Measurements from ENCODE around the gene P4HA1. TPM values are rescaled to one million over a fixed set of nuclear protein-coding genes. Genes with fewer than 3 reads are reported as not detected.
"Not testable (repeated sequence)": the region's sequence is repeated elsewhere in the genome, so short reads cannot be mapped to it uniquely, and the experiment has no call there.

Gene P4HA1
- total and polyA plus RNA-seq, 2 donors (not counting 3 experiments of a cell fraction or from before 2014, with no cell fraction given), result 14.3 to 29.1 TPM

- H3K9me1 ChIP-seq (replicated peaks; ENCODE audit: control insufficient read depth, extremely low read depth, insufficient read depth, low read length); H3K27me3 ChIP-seq (ENCODE audit: control insufficient read depth in 2 of 2, insufficient read depth in 2 of 2, low read length in 2 of 2); H3K4me2 ChIP-seq (ENCODE audit: insufficient read depth, low read length); H4K20me1 ChIP-seq (replicated peaks; ENCODE audit: control insufficient read depth, extremely low read depth, insufficient read depth, low read length); H3K36me3 ChIP-seq (ENCODE audit: control insufficient read depth in 2 of 2, extremely low read depth in 1 of 2, insufficient read depth in 2 of 2, low read length in 2 of 2); H3K9me3 ChIP-seq (replicated peaks; ENCODE audit: control insufficient read depth, insufficient read depth, low read length); CTCF ChIA-PET; FAIRE-seq; H3K4me3 ChIP-seq (replicated peaks in 1 of 3; ENCODE audit: insufficient read depth in 1 of 3, low read depth in 1 of 3, low read length in 3 of 3); intact Hi-C loops (cut with micrococcal nuclease); BruUV-seq (replicated peaks); dilution Hi-C loops (cut with MboI; ENCODE audit: extremely low pct_ligation_motif_present, low sequenced_read_pairs); POLR2A ChIA-PET; H3K4me1 ChIP-seq (ENCODE audit: control insufficient read depth, extremely low read depth, insufficient read depth, low read length); H3K79me2 ChIP-seq (ENCODE audit: control insufficient read depth, insufficient read depth, low read length); H3K27ac ChIP-seq (ENCODE audit: insufficient read depth, low read depth, low read length); H3K9ac ChIP-seq (replicated peaks; ENCODE audit: extremely low read depth, insufficient read depth, low read length); H2AFZ ChIP-seq (ENCODE audit: low read depth, low read length); DNase-seq (ENCODE audit: low read depth, low spot score): not testable (repeated sequence)
Observed at GRCh38 chr10:72995459-72995858, 101.2 kb downstream of the P4HA1 start.

DNA sequence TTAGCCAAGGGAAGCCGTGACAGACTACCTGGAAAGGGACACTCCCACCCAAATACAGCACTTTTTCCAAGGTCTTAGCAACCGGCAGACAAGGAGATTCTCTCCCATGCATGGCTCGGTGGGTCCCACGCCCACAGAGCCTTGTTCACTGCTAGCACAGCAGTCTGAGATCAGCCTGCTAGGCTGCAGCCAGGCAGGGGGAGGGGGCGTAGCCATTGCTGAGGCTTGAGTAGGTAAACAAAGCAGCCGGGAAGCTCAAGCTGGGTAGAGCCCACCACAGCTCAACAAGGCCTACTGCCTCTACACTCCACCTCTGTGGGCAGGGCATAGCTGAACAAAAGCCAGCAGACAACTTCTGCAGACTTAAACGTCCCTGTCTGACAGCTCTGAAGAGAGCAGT lies 106.9 kb downstream of the P4HA1 start:
- FAIRE-seq; H3K4me1 ChIP-seq (ENCODE audit: control insufficient read depth, extremely low read depth, insufficient read depth, low read length); H3K4me2 ChIP-seq (ENCODE audit: insufficient read depth, low read length); CTCF ChIA-PET; H2AFZ ChIP-seq (ENCODE audit: low read depth, low read length); H3K79me2 ChIP-seq (ENCODE audit: control insufficient read depth, insufficient read depth, low read length); H3K27ac ChIP-seq (ENCODE audit: insufficient read depth, low read depth, low read length); dilution Hi-C loops (cut with MboI; ENCODE audit: extremely low pct_ligation_motif_present, low sequenced_read_pairs); H3K27me3 ChIP-seq (ENCODE audit: control insufficient read depth in 2 of 2, insufficient read depth in 2 of 2, low read length in 2 of 2); POLR2A ChIA-PET; H3K36me3 ChIP-seq (ENCODE audit: control insufficient read depth in 2 of 2, extremely low read depth in 1 of 2, insufficient read depth in 2 of 2, low read length in 2 of 2); H3K9ac ChIP-seq (replicated peaks; ENCODE audit: extremely low read depth, insufficient read depth, low read length); H4K20me1 ChIP-seq (replicated peaks; ENCODE audit: control insufficient read depth, extremely low read depth, insufficient read depth, low read length); H3K4me3 ChIP-seq (replicated peaks in 1 of 3; ENCODE audit: insufficient read depth in 1 of 3, low read depth in 1 of 3, low read length in 3 of 3); BruUV-seq (replicated peaks); H3K9me3 ChIP-seq (replicated peaks; ENCODE audit: control insufficient read depth, insufficient read depth, low read length); intact Hi-C loops (cut with micrococcal nuclease); H3K9me1 ChIP-seq (replicated peaks; ENCODE audit: control insufficient read depth, extremely low read depth, insufficient read depth, low read length); DNase-seq (ENCODE audit: low read depth, low spot score): not testable (repeated sequence)

GRCh38 chr10:72984618-72985017 lies 112.0 kb downstream of the P4HA1 start:
- DNase-seq (ENCODE audit: low read depth, low spot score); CTCF ChIA-PET; intact Hi-C loops (cut with micrococcal nuclease); H3K36me3 ChIP-seq (ENCODE audit: control insufficient read depth in 2 of 2, extremely low read depth in 1 of 2, insufficient read depth in 2 of 2, low read length in 2 of 2); H3K4me1 ChIP-seq (ENCODE audit: control insufficient read depth, extremely low read depth, insufficient read depth, low read length); H3K9ac ChIP-seq (replicated peaks; ENCODE audit: extremely low read depth, insufficient read depth, low read length); H4K20me1 ChIP-seq (replicated peaks; ENCODE audit: control insufficient read depth, extremely low read depth, insufficient read depth, low read length); H3K4me3 ChIP-seq (replicated peaks in 1 of 3; ENCODE audit: insufficient read depth in 1 of 3, low read depth in 1 of 3, low read length in 3 of 3); H2AFZ ChIP-seq (ENCODE audit: low read depth, low read length); H3K79me2 ChIP-seq (ENCODE audit: control insufficient read depth, insufficient read depth, low read length); H3K27me3 ChIP-seq (ENCODE audit: control insufficient read depth in 2 of 2, insufficient read depth in 2 of 2, low read length in 2 of 2); dilution Hi-C loops (cut with MboI; ENCODE audit: extremely low pct_ligation_motif_present, low sequenced_read_pairs); BruUV-seq (replicated peaks); POLR2A ChIA-PET; H3K9me3 ChIP-seq (replicated peaks; ENCODE audit: control insufficient read depth, insufficient read depth, low read length); H3K4me2 ChIP-seq (ENCODE audit: insufficient read depth, low read length); H3K9me1 ChIP-seq (replicated peaks; ENCODE audit: control insufficient read depth, extremely low read depth, insufficient read depth, low read length); H3K27ac ChIP-seq (ENCODE audit: insufficient read depth, low read depth, low read length): not testable (repeated sequence)
- peak; percentile 21 for FAIRE-seq

Measured in endothelial cell of umbilical vein (primary cell).